Measurements from ENCODE around the gene FEM1A. TPM values are rescaled to one million over a fixed set of nuclear protein-coding genes. Genes with fewer than 3 reads are reported as not detected.

The FEM1A gene
- total RNA-seq, 1 experiment from 2014 or later, result 8.8 TPM

GRCh38 chr19:4849019-4849418 is 57.5 kb downstream of the FEM1A start:
- no peak for DNase-seq
- no peaks in the 10 kb centered on the region for H3K9me3 Mint-ChIP-seq (ENCODE audit: low read depth, unreplicated experiment)
- intact Hi-C loops (cut with micrococcal nuclease; ENCODE audit: unreplicated experiment), result no loop called here
- H3K27me3 Mint-ChIP-seq (ENCODE audit: unreplicated experiment), result no peaks in the 10 kb centered on the region
- no peak overlapping the region for H3K27ac Mint-ChIP-seq (ENCODE audit: unreplicated experiment)
- no TSS peak for BruUV-seq (replicated peaks)
- H3K4me1 Mint-ChIP-seq (ENCODE audit: low read depth, unreplicated experiment), result no peaks in the 10 kb centered on the region
- TF ChIP-seq CTCF (IDR thresholded peaks at IDR 0.05; ENCODE audit: unreplicated experiment), result no peak
- no peak overlapping the region for H3K4me3 Mint-ChIP-seq (ENCODE audit: low read depth, unreplicated experiment)
- peaks cover 31% of the 10 kb centered on the region for H3K36me3 Mint-ChIP-seq (ENCODE audit: insufficient read depth, unreplicated experiment)
- CTCF ChIA-PET, result no interaction called here

Small RNA genes within 50 kb of the gene (microRNA-seq; reads per million reads assigned to microRNA genes)
- 1.8 reads per million for gene MIR7-3

Other genes with a start within 250 kb of the FEM1A start
- 0.21 and 0.34 TPM in 2 replicates for gene SEMA6B, start 232.1 kb upstream of the FEM1A start, total RNA-seq (2022)
- 4.3 and 5.3 TPM in 2 replicates for gene TNFAIP8L1, start 152.2 kb upstream of the FEM1A start, total RNA-seq (2022)
- gene MYDGF, start 121.4 kb upstream of the FEM1A start, total RNA-seq (2022), result 77.1 and 81.2 TPM in 2 replicates
- gene DPP9, start 67.9 kb upstream of the FEM1A start, total RNA-seq (2022), result 52.2 and 59.2 TPM in 2 replicates
- gene TICAM1, start 40.0 kb downstream of the FEM1A start, total RNA-seq (2022), result 13.5 and 15.8 TPM in 2 replicates
- gene PLIN3, start 75.9 kb downstream of the FEM1A start, total RNA-seq (2022), result 38.6 and 43.7 TPM in 2 replicates
- gene ARRDC5, start 111.2 kb downstream of the FEM1A start, total RNA-seq (2022), result not detected in 2 replicates
- gene UHRF1, start 117.8 kb downstream of the FEM1A start, total RNA-seq (2022), result 41.0 and 45.2 TPM in 2 replicates
- gene KDM4B, start 177.4 kb downstream of the FEM1A start, total RNA-seq (2022), result 13.9 and 15.2 TPM in 2 replicates